Islet precursor cell (in vitro differentiated cells): ENCODE data around the gene FZR1.

Source experiments
- DNase-seq: peaks from one replicate; pipeline ENCODE4 v3.0.0-alpha.2; 2018

Gene FZR1

DNA sequence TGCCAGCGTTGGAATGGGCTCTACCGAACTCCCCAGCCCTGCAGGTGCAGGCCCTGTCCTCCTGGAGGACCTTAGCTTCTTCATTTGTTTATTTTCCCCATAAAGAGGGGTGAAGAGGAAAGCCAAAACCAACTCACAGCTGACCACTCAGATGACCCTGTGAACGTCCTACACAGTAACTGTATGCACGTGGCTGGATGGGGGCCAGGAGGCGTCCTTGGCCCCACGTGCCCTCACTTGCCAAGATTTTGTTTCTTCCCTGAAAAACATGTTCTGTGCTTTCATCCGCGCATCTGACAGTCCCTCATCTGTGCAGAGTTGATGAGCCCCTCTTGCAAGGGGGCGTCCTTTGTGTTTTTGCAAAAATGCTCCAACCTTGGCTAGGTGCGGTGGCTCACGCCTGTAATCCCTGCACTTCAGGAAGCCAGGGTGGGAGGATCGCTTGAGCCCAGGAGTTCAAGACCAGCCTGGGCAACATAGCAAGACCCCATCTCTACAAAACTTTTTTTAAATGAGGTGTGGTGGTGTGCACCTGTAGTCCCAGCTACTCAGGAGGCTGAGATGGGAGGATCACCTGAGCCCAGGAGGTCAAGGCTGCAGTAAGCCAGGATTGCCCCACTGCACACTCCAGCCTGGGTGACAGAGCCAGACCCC, 27.6 kb downstream of the FZR1 start:
- no peak for DNase-seq

DNA sequence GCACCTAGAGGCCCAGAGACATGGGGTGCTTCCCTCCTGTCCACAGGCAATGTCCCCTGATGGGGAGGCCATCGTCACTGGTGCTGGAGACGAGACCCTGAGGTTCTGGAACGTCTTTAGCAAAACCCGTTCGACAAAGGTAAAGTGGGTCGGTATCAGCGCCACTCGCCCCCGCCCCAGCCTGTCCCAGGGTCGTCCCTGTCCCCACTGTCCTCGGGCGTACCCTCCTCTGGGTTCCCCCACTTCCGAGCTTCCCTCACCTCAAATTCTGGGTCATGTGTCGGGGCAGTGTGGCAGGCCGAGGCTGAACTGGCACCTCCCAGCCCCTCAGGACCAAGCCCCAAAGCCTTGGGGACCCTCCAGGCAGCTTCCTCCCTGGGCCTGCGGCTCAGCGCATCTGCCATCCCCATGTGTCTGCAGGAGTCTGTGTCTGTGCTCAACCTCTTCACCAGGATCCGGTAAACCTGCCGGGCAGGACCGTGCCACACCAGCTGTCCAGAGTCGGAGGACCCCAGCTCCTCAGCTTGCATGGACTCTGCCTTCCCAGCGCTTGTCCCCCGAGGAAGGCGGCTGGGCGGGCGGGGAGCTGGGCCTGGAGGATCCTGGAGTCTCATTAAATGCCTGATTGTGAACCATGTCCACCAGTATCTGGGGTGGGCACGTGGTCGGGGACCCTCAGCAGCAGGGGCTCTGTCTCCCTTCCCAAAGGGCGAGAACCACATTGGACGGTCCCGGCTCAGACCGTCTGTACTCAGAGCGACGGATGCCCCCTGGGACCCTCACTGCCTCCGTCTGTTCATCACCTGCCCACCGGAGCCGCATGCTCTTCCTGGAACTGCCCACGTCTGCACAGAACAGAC, 28.5 kb downstream of the FZR1 start:
- no peak for DNase-seq

DNA sequence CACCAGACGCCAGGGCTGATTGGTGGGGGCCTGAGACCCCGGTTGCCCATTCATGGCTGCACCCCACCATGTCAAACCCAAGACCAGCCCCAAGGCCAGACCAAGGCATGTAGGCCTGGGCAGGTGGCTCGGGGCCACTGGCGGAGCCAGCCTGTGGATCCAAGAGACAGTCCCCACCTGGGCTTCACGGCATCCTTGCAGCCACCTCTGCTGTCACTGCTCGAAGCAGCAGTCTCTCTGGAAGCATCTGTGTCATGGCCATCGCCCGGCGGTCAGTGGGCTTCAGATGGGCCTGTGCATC, 29.1 kb downstream of the FZR1 start:
- no peak for DNase-seq

DNA sequence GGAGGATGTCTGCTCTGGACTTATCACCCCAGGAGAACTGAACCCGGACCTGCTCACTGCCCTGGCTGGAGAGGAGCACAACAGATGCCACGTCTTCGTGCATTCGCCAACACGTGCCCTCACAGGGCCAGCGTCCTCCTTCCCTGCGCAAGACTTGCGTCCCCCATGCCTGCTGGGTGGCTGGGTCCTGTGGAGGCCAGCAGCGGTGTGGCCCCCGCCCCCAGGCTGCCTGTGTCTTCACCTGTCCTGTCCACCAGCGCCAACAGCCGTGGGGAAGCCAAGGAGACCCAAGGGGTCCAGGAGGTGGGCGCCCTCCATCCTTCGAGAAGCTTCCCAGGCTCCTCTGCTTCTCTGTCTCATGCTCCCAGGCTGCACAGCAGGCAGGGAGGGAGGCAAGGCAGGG, 29.5 kb downstream of the FZR1 start:
- DNase-seq, result no peak

DNA sequence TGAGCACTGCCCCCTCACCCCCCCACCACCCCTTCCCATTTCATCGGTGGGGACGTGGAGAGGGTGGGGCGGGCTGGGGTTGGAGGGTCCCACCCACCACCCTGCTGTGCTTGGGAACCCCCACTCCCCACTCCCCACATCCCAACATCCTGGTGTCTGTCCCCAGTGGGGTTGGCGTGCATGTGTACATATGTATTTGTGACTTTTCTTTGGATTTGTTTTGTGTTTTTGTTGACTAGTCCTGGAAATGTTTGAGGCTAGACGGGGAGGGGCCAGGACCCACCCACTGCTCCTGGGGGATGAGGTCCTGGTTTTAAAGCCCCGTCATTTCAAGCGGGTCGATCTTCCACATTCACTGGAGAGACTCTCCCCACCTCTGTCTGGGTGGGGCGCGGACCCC, 29.9 kb downstream of the FZR1 start:
- no peak for DNase-seq

DNA sequence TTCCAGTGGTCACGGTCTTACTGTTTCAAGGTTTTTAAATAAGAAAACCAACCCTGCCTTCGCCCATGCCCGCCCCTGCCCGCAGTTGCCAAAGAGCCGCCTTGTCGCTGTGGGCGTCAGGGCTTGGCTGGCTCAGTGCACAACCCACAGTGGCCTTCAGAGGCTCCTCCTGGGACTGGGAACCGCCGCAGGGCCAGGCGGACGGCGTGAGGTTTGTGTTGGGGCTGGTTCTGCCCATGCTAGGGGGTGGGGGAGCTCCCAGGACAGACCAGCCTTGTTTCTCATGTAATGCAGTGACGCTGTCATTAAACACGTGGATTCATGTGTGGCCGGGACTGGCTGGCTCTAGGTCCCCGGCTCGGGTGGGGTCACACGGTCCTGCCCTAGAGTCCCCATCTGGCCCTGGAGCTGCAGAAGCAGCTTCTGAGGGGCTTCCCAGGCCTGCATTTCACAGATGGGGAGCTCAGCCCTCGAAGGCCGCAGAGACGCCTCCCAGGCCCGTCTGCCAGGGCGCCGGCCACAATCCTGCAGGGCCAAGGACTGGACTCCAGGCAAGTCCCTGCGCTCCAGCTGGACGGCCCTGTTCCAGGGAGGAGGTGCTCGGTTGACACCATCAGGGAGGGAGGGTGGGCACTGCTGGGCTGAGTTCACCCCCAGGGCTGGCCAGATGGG, 30.5 kb downstream of the FZR1 start:
- no peak for DNase-seq

DNA sequence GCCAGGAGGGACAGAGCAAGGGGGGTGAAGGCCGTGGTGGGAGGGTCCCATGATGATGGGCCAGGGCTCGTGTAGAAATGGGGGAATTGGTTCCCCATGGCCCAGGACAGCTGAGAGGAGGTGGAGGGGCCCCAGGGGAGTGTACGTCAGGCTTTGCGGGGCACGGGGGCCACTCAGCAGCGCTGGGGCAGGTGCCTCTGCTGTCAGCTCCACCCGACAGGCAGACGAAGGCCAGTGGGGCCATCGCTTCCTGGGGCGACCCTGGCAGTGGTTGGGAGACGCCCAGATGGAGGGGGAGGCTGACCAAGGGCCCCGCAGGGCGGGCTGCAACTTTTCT, 31.0 kb downstream of the FZR1 start:
- DNase-seq, result no peak

DNA sequence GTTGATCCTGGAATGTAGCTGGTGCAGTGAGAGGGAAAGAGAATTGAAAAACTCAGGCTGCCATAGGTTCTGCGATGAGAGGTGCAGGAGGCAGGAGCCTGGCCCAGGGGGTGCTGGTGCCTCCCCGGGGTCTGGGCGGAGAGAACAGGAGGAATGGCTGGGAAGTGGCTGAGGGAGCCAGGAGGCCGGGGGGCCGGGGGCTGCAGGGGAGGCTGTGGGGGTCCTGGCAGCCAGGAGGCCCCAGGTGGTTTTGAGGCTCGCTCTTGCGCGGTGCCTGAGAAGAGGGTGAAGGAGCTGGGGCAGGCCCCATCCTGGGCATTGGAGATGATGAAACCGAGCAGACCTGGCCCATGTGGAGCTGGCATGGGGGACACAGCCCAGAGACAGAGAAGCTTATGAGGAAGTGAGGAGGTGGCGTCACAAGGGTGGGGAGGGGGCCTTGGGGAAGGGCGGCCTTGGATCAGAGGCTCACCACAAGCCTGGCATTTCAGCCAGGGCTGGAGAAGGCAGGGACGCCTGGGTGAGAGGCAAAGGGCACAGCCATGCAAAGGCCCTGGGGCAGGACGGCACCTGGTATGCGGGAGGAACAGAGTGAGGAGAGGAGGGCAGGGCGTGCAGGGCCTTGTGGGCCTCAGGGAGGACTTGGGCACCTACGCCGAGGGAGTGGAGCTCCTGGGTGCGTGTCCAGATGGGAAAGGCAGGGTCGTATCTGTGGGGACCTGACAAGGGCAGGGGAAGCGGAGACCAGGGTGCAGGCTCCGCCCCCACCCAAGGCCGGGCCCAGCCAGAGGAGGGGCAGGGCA, 31.5 kb downstream of the FZR1 start:
- no peak for DNase-seq

DNA sequence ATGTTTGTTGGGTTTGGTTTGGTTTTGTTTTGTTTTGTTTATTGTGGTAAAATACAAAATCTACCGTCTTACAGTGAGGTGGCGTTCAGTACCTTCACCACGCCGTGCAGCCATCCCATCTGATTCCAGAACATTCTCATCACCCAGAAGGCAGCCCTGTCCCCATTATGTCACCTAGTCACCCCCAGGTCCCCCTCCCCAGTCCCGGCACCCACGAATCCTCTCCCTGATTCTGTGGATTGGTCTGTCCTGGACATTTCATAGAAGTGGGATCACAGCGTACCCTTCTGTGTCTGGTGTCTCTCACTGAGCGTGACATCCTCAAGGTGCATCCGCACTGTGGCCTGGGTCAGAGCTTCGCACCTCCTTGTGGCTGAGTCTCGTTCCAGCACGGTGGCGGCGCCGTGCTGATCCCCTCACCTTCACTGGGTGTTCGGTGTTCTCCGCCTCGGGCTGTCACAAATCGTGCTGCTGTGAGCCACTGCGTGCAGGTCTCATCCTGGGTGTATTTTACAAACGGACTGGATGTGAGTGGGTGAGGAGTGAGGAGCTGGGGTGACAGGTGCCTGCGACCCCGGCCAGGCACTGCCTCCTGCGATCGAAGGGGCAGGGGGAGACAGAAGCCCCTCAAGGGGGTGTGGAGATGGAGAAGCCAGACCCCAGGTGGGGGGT, 32.3 kb downstream of the FZR1 start:
- no peak for DNase-seq

DNA sequence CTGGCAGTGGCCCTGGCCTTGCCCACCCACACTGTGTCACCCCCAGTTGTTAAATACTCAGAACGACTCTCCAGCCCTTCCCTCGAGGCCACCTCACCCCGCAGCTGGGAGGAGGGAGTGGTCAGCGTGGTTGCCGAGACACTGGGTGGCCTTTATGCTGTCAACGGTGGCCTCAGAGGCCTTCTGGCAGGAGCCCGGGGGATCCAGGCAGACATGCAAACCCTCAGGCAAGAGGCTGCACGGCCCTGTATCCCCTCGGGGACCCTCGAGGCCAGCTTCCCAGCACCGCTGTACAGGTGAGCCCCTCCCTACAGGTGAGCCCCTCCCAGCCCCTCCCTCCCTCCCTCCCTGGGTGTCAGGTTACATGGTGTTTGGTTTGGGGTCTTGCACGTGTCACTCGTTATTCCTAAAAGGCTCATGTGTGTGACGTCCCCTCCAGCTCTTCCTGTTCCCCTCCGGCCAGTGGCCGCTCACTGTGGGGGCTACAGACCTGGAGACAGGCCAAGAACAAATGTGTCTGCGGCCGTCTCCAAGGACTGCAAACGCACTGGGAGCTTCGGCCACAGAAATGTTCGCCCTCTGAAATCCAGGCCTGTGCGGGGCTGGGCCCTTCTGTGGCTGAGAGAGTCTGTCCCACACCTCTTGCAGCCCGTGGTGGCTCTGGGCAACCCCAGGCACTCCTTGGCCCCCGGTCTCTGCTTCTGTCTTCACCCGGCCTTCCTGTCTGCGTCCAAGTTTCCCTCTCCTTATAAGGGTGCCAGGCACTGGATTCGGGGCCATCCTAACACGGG, 33.0 kb downstream of the FZR1 start, which contains the start of gene TEKTIP1:
TEKTIP1 (plus strand) TSS at position 210 of the 791 bp plus-strand sequence; CDS start at position 214, 4 bp downstream.
- peak; percentile 71 for DNase-seq

DNA sequence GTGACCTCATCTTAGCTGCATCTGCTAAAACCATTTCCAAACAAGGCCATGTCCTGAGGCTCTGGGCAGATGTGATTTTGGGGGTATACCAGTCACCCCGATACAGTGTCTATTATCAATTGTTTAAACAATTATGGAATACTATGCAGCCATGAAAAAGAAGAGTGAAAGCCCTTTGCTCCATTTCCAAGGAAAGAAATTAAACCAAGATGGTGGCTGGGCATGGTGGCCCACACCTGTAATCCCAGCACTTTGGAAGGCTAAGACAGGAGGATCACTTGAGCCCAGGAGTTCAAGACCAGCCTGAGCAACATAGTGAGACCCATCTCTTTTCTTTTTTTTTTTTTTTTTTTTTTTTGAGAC, 33.6 kb downstream of the FZR1 start:
- DNase-seq, result no peak

DNA sequence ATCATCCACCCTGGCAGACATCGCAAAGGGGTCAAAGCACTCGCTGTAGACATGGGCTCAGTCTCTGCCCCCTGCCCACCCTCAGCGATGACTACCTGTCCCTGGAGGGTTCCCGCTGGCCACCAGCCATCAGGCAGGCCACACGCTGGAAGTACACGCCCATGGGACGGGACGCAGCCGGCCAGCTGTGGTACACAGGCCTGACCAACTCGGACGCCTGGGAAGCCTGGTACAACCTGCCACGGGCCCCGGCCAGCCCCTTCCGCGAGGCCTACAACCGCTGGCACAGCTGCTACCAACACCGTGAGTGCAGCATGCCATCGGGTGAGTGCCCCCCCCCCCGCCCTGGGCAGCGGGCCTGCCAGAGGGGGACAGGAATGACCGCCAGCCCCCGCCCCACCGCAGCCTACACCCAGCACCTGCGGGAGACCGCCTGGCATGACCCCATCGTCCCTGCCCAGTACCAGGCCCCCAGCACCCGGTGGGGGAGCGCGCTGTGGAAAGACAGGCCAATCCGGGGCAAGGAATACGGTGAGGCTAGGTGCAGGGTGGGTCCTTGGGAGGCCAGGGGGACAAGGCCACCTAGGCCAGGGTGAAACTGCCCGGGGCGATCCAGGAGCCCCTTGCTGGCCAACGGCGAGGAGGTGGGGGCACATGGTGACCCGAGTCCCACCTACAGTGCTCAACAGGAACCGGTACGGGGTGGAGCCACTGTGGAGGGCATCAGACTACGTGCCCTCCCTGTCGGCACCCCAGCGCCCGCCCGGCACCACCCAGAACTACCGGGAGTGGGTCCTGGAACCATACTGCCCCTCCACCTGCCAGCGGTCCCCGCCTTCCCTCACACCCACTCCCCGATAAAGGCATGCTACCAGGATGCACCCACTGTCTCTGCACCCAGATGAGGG, 37.3 kb downstream of the FZR1 start:
- DNase-seq, result no peak

DNA sequence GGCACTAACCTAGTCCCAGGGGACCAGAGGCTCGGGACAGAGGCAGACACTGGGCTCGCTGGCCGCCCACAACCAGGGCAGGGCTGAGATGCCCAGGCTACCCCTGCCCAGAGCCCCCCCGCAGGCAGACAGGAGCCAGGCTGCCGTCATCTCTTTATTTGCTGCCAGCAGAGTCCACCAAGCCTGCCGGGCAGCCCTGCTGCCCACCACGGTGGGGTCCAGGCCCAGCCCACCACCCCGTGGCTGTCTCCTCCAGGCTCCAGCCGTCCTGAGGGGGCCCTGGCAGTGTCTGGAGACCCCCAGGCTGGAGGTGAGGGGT, 37.9 kb downstream of the FZR1 start:
- DNase-seq, result no peak

DNA sequence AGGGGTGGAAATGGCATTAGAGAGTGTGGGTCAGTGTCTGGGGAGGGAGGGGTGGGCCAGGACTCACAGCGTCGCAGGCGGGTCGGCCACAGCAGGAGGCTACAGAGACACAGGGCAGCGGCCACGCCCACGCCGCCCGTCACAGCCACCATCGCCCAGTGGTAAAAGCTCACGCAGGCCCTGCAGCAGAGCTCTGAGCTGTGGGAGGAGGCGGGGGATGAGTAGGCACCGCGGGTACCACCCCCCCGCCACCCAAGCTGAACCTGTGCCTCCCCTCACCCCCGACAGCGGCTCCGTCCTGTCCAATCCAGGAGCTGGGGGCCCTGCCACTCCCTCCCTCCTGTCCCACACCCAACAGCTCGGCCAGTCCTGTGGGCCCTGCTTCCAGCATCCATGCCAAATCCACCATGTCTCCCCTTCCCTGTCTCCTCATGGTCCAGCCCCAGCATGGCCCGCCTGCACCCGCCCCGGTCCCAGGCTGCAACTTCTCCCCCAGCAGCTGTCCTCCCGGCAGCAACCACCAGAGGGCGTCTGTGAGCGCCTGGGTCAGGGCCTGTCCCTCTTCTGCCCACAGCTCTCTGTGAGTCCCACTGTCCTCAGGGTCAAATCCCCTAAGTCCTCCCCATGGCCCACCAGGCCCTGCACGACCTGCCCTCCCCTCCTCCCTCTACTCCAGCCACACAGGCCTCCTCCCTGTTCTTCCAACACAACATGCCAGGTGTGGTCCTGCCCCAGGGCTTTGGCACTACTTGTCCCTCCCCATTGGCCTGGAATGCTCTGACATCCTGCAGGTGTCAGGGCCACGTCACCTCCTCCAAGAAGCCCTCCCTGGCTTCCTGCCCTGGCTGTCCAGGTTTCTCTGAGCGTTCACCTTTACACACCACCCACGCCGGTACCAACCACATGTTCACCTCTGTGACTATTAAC, 38.9 kb downstream of the FZR1 start:
- DNase-seq, result peak; percentile 91

DNA sequence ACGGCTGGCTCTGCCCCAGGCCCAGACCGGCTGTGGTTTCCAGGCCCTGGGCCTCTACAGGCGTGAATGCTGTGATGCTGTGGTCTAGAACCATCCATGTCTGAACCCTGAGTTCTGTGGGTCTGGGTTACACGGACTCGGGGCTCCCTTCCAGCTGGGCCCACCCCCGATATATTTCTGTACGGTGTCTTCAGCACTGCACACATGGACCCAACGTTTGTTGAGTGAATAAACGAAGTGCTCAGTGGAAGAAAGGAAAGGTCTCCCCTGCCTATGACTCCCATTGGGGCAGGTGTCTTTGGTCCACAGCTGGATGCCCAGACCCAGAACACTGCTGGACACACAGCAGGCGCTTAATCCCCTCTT, 39.5 kb downstream of the FZR1 start:
- DNase-seq, result no peak

DNA sequence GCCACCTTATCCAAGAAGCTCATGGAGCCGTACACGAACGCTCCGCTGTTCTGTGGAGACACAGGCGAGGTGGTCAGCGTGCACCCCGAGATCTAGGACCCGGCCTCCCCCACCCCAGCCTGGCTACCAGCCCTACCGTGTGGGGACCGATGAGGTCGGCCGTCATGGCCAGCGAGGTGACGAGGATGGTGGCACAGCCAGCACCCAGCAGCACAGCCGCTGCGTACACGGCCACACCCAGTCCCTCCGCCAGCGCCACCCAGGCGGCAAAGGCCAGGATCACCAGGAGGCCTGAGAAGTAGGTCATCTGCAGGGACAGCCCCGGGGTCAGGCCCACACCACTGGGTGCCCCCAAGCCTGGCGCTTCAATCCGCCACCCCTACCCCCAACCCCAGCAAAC, 40.0 kb downstream of the FZR1 start:
- DNase-seq, result no peak

DNA sequence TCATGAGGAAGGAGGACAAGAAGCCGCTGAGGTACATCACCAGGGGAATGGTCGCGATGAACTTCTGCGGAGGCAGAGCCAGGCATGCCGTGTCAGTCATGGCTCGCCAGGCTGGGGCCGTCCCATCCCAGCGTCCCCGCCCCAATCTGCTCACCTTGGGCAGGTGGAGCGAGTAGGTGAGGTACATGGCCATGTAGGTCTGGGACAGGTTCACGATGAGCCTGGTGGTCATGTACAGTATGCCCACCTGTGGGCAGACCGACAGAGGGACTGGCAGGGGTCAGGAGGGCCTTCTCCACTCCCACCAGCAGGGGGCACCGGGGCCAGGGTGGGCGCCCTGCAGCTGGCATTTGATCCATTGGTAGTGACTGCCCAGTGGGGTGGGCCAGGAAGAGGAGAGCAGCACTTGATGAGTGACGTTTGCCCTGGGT, 41.2 kb downstream of the FZR1 start:
- DNase-seq, result no peak

DNA sequence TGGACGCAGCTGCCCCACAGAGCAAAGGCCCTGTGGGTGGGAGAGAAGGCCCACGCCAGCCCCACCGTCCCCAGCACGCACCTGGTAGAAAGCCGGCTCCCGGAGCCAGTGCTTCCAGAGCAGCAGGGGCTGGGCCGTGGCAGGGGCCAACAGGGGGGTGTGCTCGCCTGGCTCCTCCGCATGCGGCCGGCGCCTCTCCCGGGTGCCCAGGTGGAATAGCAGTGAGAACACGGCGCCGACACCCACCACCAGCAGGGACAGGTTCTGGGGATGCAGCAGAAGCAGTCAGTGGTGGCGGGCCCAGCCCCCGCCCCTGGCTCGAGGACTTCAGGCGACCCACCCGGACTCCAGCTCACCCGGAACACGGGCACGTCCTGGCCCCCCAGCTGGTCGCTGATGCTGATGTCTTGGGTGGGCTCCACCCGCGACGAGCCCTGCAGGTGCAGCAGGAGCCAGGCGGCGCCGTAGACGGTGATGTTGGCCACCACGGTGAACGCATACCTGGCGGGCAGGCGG, 41.7 kb downstream of the FZR1 start:
- DNase-seq, result no peak

DNA sequence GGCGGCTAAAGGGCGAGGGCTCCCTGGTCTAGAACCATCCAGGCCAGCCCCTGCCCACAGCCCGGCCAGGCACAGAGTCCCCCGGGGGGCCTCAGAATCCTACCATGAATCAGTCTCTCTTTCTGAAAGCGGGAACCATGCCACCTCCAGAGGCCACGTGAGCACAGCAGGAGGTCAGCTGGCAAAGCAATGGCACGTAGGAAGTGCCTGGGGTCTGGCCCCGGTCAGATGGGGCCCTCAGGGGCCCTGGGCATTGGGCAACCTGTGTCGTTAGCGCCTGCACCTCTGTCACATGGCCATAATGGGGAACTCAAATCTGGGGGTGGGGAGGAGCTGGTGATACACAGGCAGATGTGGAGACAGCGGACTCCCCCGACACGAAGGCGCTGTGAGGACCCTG, 42.5 kb downstream of the FZR1 start:
- no peak for DNase-seq

DNA sequence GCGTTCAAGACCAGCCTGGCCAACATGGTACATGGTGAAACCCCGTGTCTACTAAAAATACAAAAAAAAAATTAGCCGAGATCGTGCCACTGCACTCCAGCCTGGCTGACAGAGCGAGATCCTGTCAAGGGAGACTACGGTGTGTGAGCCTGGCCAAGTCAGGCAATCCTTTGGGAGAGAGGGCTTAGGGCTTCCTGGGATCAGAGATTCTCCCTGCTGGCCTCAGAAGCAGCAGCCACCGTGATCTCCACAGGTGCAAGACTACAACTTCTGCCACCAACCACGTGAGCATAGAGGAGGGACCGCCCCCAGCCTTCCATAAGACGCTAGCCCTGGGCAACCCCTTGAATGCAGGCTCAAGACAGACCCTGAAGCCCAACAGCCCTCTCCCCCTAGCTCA, 43.7 kb downstream of the FZR1 start:
- DNase-seq, result no peak
